B cell (primary cell): ENCODE data around the gene RIN3.

Source experiments
- CTCF ChIP-seq: fragments of 200-600 bp; IDR thresholded peaks from one replicate; pipeline ENCODE4 v1.8.0; 2022; ENCODE audit warnings: antibody characterized with exemption, mild to moderate bottlenecking
- EZH2 ChIP-seq: IDR thresholded peaks from 2 replicates; pipeline ENCODE4 v1.6.1; 2012; ENCODE audit warnings: borderline replicate concordance, low read depth, mild to moderate bottlenecking, moderate library complexity, low read length; ENCODE audit not compliant: insufficient read depth, poor library complexity, severe bottlenecking

- TF ChIP-seq CTCF (no peak), EZH2 (no peak)
Observed at GRCh38 chr14:92706386-92706785, 192.8 kb downstream of the RIN3 start.
